GM18873 (cell line): ENCODE data around the gene CDCP1.

Source experiments
- ATAC-seq: cut with Tn5 transposase; IDR thresholded peaks from one replicate; pipeline ENCODE4 v1.9.1; 2021; ENCODE audit warnings: mild to moderate bottlenecking, moderate library complexity, moderate number of reproducible peaks; ENCODE audit not compliant: unreplicated experiment, low FRiP score

The CDCP1 gene

GRCh38 chr3:45174234-45174633 is 28.1 kb upstream of the CDCP1 start:
- no peak for ATAC-seq

DNA sequence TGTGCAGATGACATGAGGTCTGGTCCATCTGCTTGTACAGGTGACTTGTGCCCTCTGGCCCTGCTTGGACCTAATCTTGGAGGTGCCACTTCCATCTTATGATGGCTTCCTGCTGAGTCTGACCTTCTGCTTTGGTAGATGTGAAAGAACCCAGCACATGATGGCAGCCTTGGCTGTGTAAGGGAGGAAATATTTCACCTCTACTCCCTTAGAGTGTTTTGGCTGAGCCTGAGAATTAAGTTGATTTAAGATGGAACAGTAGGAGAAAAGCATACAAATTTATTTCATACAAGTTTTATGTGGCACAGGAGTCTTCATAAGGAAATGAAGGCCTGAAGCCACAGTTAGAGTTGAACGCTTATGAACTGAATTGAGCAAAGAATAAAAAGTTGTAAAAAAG is 27.6 kb upstream of the CDCP1 start:
- no peak for ATAC-seq

- no peak for ATAC-seq
Measured at GRCh38 chr3:45171283-45171682, 25.1 kb upstream of the CDCP1 start.

GRCh38 chr3:45170096-45170495 is 23.9 kb upstream of the CDCP1 start:
- no peak for ATAC-seq

DNA sequence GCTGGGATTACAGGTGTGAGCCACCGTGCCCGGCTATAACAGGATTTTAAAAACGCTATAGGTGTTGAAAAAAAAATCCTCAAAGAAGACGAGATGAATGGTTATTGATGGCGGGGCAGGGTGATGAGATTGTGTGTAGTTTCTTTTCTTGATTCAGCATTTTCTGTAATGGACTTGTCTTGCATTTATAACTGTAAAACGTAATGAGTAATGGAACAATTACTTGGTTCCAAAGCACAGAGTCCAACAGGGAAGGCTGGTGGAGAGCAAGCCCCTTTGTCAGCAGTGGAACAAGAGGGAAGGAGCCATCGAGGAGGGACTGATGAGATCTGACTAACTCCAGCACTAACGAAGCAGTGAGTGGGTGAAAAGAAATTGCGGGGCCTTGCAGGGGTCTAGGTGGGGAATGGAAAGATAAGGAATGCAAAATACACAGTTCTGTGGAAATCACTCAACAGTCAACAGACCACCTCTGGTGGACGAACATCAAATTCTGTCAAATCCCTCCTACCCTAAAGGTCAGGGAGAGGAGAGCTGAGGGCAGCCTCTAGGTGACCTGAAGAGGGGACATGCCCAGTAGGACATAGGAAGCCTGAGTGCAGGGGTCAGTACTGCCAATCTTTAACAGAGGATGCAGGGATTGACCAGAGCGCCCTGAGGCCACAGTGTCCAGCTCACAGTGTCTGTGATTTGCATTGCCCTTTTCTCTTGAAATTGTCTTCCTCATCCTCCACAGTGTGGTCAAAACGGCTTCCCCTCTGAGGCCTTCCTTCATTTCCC is 23.1 kb upstream of the CDCP1 start:
- ATAC-seq, result no peak

- no peak for ATAC-seq
Measured at GRCh38 chr3:45168451-45168850, 22.3 kb upstream of the CDCP1 start.

DNA sequence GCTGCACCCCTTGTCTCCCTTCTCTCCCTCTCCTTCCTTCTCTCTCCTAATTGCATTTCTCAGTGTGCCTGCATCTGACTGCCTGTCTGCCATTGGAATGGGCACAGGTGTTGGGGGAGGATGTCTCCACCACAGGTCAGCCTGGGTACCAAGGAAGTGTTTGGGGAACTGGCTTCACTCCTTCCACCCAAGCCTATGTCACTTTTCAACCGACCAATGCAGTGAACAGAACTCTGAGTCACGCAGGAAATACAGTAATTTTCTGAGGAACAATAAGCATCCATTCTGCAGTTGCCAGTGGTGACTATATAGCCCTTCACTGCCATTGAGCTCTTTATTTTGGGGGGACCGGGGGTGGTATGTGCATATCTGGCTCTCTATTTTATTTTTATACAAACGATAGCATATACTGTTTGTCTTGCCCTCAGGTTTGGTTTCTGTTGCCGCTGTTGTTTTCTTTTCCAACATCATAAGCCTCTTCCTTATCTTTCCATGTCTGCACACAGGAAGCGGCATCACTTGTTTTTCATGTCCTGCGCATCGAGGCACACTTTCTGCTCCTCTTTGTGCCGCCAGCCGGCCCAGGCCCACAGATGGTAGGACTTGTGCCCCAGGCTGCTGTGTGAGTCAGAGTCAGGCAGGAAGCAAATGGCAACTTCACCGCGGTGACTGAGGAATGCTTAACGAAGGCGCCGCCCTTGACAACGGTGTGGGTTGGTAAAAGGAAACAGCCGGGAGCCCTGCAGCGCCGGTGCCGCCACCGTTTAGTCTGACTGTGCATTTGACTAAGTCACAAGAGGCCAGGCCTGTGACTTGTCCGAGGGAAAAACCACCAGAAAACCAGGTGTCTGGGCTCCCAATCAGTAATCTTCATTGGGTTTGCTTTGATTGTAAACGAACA is 21.1 kb upstream of the CDCP1 start:
- ATAC-seq, result peak; percentile 69

- no peak for ATAC-seq
Measured at GRCh38 chr3:45166321-45166879, 20.2 kb upstream of the CDCP1 start.

GRCh38 chr3:45165497-45166283 is 19.5 kb upstream of the CDCP1 start:
- no peak for ATAC-seq

GRCh38 chr3:45164056-45164455 is 17.9 kb upstream of the CDCP1 start:
- no peak for ATAC-seq

DNA sequence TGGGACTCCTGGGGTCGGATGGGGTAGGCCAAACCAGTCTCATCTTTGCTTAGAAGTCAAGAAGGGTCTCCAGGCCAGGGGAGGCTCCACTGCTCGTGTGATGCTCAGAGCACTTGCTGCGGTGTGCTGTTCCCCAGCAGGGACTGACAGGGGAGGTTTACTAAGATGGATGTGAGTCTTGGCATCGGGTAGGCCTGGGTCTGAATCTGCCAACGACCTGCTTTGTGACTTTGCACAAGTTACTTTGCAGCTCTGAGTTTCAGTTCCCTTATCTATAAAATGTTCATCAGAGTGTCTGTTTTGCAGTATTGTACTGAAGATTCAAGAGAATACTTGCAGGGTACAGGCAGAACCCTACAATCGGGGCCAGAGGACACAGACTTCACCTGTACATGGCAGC is 17.3 kb upstream of the CDCP1 start:
- ATAC-seq, result no peak

DNA sequence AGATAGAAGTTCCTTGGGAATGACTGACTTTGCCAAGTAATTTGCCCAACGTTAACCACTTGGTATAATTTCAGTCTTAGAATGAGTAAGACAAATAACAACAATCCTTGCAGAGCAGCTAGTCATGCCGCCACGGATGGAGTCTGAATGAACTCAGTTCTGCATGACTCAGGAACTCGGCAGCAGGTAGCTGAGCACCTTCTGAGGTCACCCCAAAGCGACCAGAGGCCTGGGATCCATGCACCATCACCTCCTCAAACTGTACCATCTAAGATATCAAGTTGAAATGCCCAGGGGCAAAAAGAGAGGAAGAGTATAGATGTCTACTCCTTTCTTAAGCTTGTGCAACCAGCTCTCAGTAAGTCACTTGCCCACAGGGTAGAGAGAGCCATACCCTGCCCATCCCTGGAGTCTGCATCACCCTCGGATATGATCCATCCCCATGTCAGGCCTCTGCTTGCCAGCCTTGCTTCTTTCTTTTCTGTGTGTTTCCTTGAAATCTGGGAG is 8.5 kb upstream of the CDCP1 start:
- no peak for ATAC-seq

- no peak for ATAC-seq
Measured at GRCh38 chr3:45153658-45154437, 7.7 kb upstream of the CDCP1 start.

DNA sequence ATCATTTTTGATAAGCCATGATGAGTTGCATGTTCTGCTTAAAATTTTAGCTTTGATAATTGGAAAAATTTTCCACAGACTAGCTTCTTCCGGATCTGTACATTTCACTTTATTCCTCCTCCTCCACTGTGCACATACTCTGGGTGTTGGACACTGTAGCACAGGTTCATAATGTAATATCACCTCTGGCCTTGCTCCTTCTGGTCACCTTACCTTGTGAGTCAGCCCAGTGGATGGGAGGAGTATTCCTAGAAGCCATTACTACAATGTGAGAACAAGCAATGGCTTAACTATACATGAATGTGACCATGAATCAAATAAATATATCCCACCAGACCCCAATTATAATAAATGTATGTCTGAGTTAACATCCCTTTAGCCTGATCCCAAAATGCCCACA is 6.1 kb upstream of the CDCP1 start:
- no peak for ATAC-seq

GRCh38 chr3:45151100-45151499 is 4.9 kb upstream of the CDCP1 start:
- ATAC-seq, result no peak

DNA sequence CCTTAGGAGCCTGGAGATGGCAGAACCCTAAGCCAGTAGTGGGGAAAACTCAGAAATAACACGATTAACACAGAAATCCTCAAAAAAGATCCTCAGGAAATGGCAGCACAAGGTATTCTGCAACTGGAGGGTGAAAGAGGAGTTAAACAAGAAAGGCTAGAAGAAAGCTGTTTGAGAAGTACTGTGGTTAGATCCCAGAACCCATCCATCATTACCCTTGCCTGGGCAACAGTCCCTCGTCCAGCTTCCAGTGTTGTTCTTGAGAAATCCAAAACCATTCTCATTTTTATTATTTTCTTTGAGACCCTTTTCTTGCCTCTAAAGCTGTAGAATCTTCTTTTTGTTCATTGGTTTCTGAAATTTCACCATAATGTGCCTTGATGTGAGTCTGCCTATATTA is 2.7 kb upstream of the CDCP1 start:
- no peak for ATAC-seq

DNA sequence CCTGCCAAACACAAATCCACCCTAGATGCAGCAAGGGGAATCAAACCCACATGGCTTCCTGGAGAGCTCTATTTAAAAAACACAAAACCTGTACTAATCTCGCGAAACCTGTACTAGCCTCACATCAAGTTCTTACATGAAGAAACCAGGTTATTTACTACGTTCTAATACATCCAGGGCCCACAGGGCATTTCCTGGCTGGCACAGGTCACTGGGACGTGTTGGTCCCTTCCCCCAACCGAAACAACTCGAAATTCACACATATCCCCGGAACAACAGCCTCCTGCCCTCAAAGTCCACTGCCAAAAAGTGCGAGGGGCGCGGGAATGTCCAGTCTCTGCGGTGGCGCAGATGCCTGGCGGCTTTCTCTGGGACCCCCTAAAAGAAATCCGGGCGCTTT is 955 bp downstream of the CDCP1 start:
- no peak for ATAC-seq

- no peak for ATAC-seq
Measured at GRCh38 chr3:45143673-45144671, 2.2 kb downstream of the CDCP1 start.
